Kidney (tissue), 14 donors: ENCODE results near the gene DSCAML1. TPM values are rescaled to one million over a fixed set of nuclear protein-coding genes. Genes with fewer than 3 reads are reported as not detected.

Experiments used
- DNase-seq, 5 donors: peaks; one replicate each; pipeline ENCODE4 v3.0.0-alpha.2; 2013 to 2020
- FAIRE-seq: peaks from 2 replicates; lab custom pipeline; 2012; peaks lifted over from hg19 to GRCh38; lab: Jason Lieb, UNC
- H3K27ac ChIP-seq, 2 donors: one replicate each; pipeline ENCODE4 v1.7.0; 2013; ENCODE audit warnings: low read depth in 2 of 2, low read length in 2 of 2, inconsistent platforms in 1 of 2
- H3K27me3 ChIP-seq: one replicate; pipeline ENCODE4 v1.7.1; 2013; ENCODE audit warnings: low read length, inconsistent platforms; ENCODE audit not compliant: control insufficient read depth, insufficient read depth
- H3K36me3 ChIP-seq, 3 donors: one replicate each; pipeline versions ENCODE4 v1.7.0 to v1.7.1; 2013; ENCODE audit warnings: low read length in 3 of 3, control low read depth in 1 of 3, inconsistent platforms in 1 of 3; ENCODE audit not compliant: insufficient read depth in 3 of 3, control insufficient read depth in 2 of 3
- H3K4me1 ChIP-seq, 3 donors: one replicate each; pipeline versions ENCODE4 v1.7.0 to v1.7.1; 2013; ENCODE audit warnings: low read length in 3 of 3, inconsistent platforms in 1 of 3, low read depth in 1 of 3; ENCODE audit not compliant: control insufficient read depth in 2 of 3, insufficient read depth in 2 of 3
- H3K4me3 ChIP-seq, 3 donors: one replicate each; pipeline versions ENCODE4 v1.7.0 to v1.8.1; 2013; ENCODE audit warnings: low read length in 3 of 3, control low read depth in 1 of 3, inconsistent platforms in 1 of 3
- H3K9ac ChIP-seq, 3 donors: one replicate each; pipeline versions ENCODE4 v1.7.0 to v1.7.1; 2013; ENCODE audit warnings: low read length in 3 of 3, control low read depth in 1 of 3, inconsistent platforms in 1 of 3
- H3K9me3 ChIP-seq, 3 donors: one replicate each; pipeline versions ENCODE4 v1.7.0 to v1.7.1; 2013; ENCODE audit warnings: low read length in 3 of 3, control low read depth in 1 of 3, inconsistent platforms in 1 of 3; ENCODE audit not compliant: control insufficient read depth in 2 of 3, insufficient read depth in 1 of 3
- intact Hi-C: fragments of 100-400 bp; cut with DNase I; formaldehyde crosslinking; loops from one replicate; pipeline ENCODE4 v1.11.1; 2022
- polyA plus RNA-seq: library from polyadenylated mRNA; stranded (reverse); fragments of 350-450 nt; fragmentation: Illumina TruSeq; extraction: RNeasy Lipid Tissue Mini Kit (QIAGEN cat#74804); gene quantifications from one replicate; pipeline ENCODE4 v1.2.3, GENCODE V29; 2014; ENCODE audit warnings: low read depth, low replicate concordance; ENCODE audit not compliant: insufficient read depth
- total RNA-seq: library from RNA; stranded (reverse); fragmentation: NEBNext Ultra II Directional; extraction: Animal tissue kit (Norgen Biotek cat#: 25700); gene quantifications from one replicate; pipeline ENCODE4 v1.2.1, GENCODE V29; 2021
- TF ChIP-seq, protein P1 (sequence below): IDR thresholded peaks from 3 replicates; pipeline ENCODE4 v1.5.1; 2012; ENCODE audit warnings: mild to moderate bottlenecking, moderate library complexity, borderline replicate concordance; ENCODE audit not compliant: insufficient read depth; ENCODE audit errors: extremely low read depth
- donor health status: control.
- donor health status: control.
- donor health status: control.
- donor health status: control.
- donor health status: control.
- donor health status: DM: yes; HTN: yes; CAD: no.
- donor health status: Normal renal cell carcinoma (clear cell type).

Gene DSCAML1
- total and polyA plus RNA-seq, 2 donors from 2014 or later = 0.95 to 17.3 TPM

DNA sequence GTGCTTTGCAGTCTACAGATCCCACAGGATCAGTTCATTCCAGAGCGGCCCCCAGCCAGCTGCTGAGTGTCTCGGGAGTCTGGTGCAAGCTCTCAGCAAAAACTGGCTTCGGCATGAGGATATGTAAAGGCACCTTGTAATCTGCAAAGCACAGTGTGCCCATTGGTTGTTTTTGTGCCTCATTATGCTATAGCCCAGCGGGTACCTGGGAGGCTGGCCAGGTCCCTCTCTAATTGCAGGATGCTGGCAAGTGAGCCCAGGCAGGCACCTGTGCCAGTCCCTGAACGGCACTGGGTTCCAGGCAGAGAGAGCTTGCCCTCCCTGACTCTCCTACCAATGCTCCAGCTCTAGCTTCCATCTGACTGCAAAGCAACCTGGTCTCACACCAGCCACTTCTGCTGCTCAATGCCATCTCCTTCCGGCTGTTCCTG, 128.7 kb downstream of the DSCAML1 start:
- no peaks in the 10 kb centered on the region for H3K27me3 ChIP-seq
- peaks cover 0 to 3% (median 0%) of the 10 kb centered on the region in 3 donors for H3K4me1 ChIP-seq
- no peak for DNase-seq
- no peaks in the 10 kb centered on the region for H3K36me3 ChIP-seq
- no peak overlapping the region for H3K9ac ChIP-seq
- H3K9me3 ChIP-seq = no peaks in the 10 kb centered on the region
- H3K4me3 ChIP-seq = no peak overlapping the region
- FAIRE-seq = no peak
- intact Hi-C loops = no loop called here
- H3K27ac ChIP-seq = no peak overlapping the region
- TF ChIP-seq, protein P1, sequence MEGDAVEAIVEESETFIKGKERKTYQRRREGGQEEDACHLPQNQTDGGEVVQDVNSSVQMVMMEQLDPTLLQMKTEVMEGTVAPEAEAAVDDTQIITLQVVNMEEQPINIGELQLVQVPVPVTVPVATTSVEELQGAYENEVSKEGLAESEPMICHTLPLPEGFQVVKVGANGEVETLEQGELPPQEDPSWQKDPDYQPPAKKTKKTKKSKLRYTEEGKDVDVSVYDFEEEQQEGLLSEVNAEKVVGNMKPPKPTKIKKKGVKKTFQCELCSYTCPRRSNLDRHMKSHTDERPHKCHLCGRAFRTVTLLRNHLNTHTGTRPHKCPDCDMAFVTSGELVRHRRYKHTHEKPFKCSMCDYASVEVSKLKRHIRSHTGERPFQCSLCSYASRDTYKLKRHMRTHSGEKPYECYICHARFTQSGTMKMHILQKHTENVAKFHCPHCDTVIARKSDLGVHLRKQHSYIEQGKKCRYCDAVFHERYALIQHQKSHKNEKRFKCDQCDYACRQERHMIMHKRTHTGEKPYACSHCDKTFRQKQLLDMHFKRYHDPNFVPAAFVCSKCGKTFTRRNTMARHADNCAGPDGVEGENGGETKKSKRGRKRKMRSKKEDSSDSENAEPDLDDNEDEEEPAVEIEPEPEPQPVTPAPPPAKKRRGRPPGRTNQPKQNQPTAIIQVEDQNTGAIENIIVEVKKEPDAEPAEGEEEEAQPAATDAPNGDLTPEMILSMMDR = no peak

DNA sequence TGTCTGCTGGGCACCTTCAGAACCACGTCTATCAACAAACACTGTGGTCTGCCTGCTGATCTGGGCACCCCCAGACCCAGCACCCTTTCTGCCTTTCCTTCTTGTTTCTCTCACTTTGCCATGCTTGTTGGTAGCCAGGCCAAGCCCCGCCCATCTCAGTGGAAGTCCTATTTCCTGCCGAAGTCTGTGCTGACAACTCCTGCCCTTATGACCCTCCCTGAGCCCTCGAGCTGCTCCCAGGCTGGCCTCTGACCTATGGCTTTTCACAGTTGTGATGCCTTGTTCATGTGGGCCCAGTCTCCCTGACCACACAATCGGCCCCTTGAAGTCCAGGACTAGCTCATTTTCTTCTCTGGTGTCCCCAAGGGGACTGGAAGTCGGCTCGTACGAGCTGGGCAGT, 132.1 kb downstream of the DSCAML1 start:
- TF ChIP-seq, protein P1 = no peak
- Histone ChIP-seq H3K4me1 (peaks cover 0 to 3% (median 0%) of the 10 kb centered on the region in 3 donors), H3K4me3 (no peak overlapping the region), H3K9me3 (no peaks in the 10 kb centered on the region), H3K9ac (no peak overlapping the region), H3K36me3 (no peaks in the 10 kb centered on the region), H3K27me3 (no peaks in the 10 kb centered on the region), H3K27ac (no peak overlapping the region)
- DNase-seq (no peak), FAIRE-seq (no peak)
- intact Hi-C loops = no loop called here

DNA sequence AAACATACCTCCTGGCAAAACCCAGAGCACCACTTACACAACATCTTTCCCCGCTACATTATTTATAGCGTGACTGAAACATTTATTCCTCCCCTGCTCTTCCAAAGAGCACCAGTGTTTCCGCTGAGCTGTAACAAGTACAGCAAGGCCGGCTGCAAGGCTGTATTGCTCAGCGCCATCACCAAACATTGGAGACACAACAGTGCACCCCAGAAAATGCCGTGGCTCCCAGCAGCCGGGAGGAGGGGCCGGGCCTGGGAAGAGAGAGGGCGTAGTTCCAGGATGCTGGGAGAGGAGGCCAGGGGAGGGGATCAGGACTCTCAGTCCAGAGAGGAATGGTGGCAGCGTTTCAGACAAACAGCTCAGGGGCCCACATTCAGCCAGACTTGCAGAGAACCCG, 133.2 kb downstream of the DSCAML1 start:
- peak in 4 of 5 donors; percentile 25 to 61 (median 46) for DNase-seq

More for the DNA sequence above, 133.2 kb downstream of the DSCAML1 start:
- TF ChIP-seq, protein P1 = no peak
- H3K4me3 ChIP-seq = no peak overlapping the region
- H3K27me3 ChIP-seq = no peaks in the 10 kb centered on the region
- no peak for FAIRE-seq
- no peaks in the 10 kb centered on the region for H3K36me3 ChIP-seq
- intact Hi-C loops = no loop called here
- H3K9me3 ChIP-seq = no peaks in the 10 kb centered on the region
- H3K4me1 ChIP-seq = peaks cover 0 to 3% (median 0%) of the 10 kb centered on the region in 3 donors
- no peak overlapping the region for H3K27ac ChIP-seq
- H3K9ac ChIP-seq = no peak overlapping the region
